IMR-90 (cell line): ENCODE measurements around the gene THAP12. TPM values are rescaled to one million over a fixed set of nuclear protein-coding genes. Genes with fewer than 3 reads are reported as not detected.

ENCODE experiments used
- ATAC-seq: fragments of 200-7000 bp; cut with Tn5 transposase; 2 replicates; pipeline ENCODE4 v1.9.1; 2020; ENCODE audit warnings: low read depth, mild to moderate bottlenecking, moderate library complexity
- BruUV-seq: library from RNA; stranded (reverse); fragments of 400-500 nt; replicated peaks from 2 replicates; lab custom pipeline; 2021; lab: Mats Ljungman, UMichigan
- CTCF ChIA-PET: fragments of 300-600 bp; formaldehyde crosslinking; extraction: SDS; loops from one replicate; lab custom pipeline; 2021; ENCODE audit warnings: antibody characterized with exemption; lab: Yijun Ruan, JAX
- POLR2A ChIA-PET: fragments of 300-600 bp; sonication (Branson Sonifier 250); formaldehyde crosslinking; loops from one replicate; lab custom pipeline; 2022; ENCODE audit warnings: antibody characterized with exemption; ENCODE audit not compliant: unreplicated experiment; lab: Charles Lee
- DNase-seq: peaks from one replicate; pipeline ENCODE4 v3.0.0; 2013
- H2AFZ ChIP-seq: replicated peaks from 2 replicates; pipeline ENCODE3; 2013; ENCODE audit warnings: low read length, mild to moderate bottlenecking; ENCODE audit not compliant: poor library complexity
- H2AK5ac ChIP-seq: 2 replicates; pipeline ENCODE4 v1.6.1; 2013; ENCODE audit warnings: low read depth, low read length, inconsistent platforms
- H2AK9ac ChIP-seq: replicated peaks from 2 replicates; pipeline ENCODE3; 2013; ENCODE audit warnings: mild to moderate bottlenecking, low read depth, low read length, moderate library complexity; ENCODE audit not compliant: poor library complexity
- H2BK120ac ChIP-seq: 2 replicates; pipeline ENCODE4 v1.6.1; 2013; ENCODE audit warnings: low read depth, low read length, inconsistent platforms
- H2BK15ac ChIP-seq: 3 replicates; pipeline ENCODE4 v1.6.1; 2013; ENCODE audit warnings: low read depth, low read length, inconsistent platforms
- H2BK20ac ChIP-seq: 2 replicates; pipeline ENCODE4 v1.6.1; 2013; ENCODE audit warnings: low read depth, mild to moderate bottlenecking, inconsistent platforms, low read length, moderate library complexity
- H2BK5ac ChIP-seq: 2 replicates; pipeline ENCODE4 v1.6.1; 2013; ENCODE audit warnings: mild to moderate bottlenecking, low read depth, low read length, inconsistent platforms; ENCODE audit not compliant: poor library complexity, severe bottlenecking
- H3K14ac ChIP-seq: replicated peaks from 2 replicates; pipeline ENCODE4 v1.6.1; 2013; ENCODE audit warnings: low read depth, low read length, inconsistent platforms
- H3K18ac ChIP-seq: 2 replicates; pipeline ENCODE4 v1.6.1; 2013; ENCODE audit warnings: low read depth, low read length, control low read depth
- H3K23ac ChIP-seq: 2 replicates; pipeline ENCODE4 v1.6.1; 2013; ENCODE audit warnings: low read depth, low read length, inconsistent platforms
- H3K27ac ChIP-seq: 2 replicates; pipeline ENCODE4 v1.5.1; 2013; ENCODE audit warnings: mild to moderate bottlenecking, control low read depth, low read length; ENCODE audit not compliant: insufficient read depth
- H3K27me3 ChIP-seq: 2 replicates; pipeline ENCODE4 v1.6.1; 2013; ENCODE audit warnings: low read length; ENCODE audit not compliant: control insufficient read depth, insufficient read depth
- H3K36me3 ChIP-seq: 2 replicates; pipeline ENCODE4 v1.6.1; 2013; ENCODE audit warnings: low read length, mixed read lengths; ENCODE audit not compliant: control insufficient read depth, insufficient read depth
- H3K4ac ChIP-seq: 2 replicates; pipeline ENCODE4 v1.6.1; 2013; ENCODE audit warnings: low read depth, low read length, inconsistent platforms
- H3K4me1 ChIP-seq: 2 replicates; pipeline ENCODE4 v1.6.1; 2013; ENCODE audit warnings: low read length, mixed read lengths; ENCODE audit not compliant: control insufficient read depth, insufficient read depth
- H3K4me2 ChIP-seq: 2 replicates; pipeline ENCODE4 v1.6.1; 2013; ENCODE audit warnings: low read depth, mild to moderate bottlenecking, control low read depth, low read length, moderate library complexity
- H3K4me3 ChIP-seq: 2 replicates; pipeline ENCODE4 v1.5.1; 2013; ENCODE audit warnings: low read depth, mild to moderate bottlenecking, control low read depth, low read length, moderate library complexity; ENCODE audit not compliant: insufficient read depth
- H3K56ac ChIP-seq: 2 replicates; pipeline ENCODE4 v1.6.1; 2013; ENCODE audit warnings: low read length, inconsistent platforms; ENCODE audit not compliant: insufficient read depth; ENCODE audit errors: extremely low read depth
- H3K79me1 ChIP-seq, 2 experiments: 2 replicates each; pipeline ENCODE4 v1.6.1; 2013; ENCODE audit warnings: low read length in 2 of 2, inconsistent platforms in 1 of 2, low read depth in 1 of 2
- H3K9ac ChIP-seq: 2 replicates; pipeline ENCODE4 v1.6.1; 2013; ENCODE audit warnings: low read depth, low read length, control low read depth
- H3K9me1 ChIP-seq: 2 replicates; pipeline ENCODE4 v1.6.1; 2013; ENCODE audit warnings: low read length, inconsistent platforms; ENCODE audit not compliant: insufficient read depth
- H3K9me3 ChIP-seq: 2 replicates; pipeline ENCODE4 v1.6.1; 2013; ENCODE audit warnings: low read length; ENCODE audit not compliant: control insufficient read depth, insufficient read depth
- H4K20me1 ChIP-seq: 2 replicates; pipeline ENCODE4 v1.6.1; 2013; ENCODE audit warnings: low read length, inconsistent platforms; ENCODE audit not compliant: insufficient read depth
- H4K5ac ChIP-seq: 2 replicates; pipeline ENCODE4 v1.6.1; 2013; ENCODE audit warnings: mild to moderate bottlenecking, low read depth, low read length, control low read depth
- H4K8ac ChIP-seq, 2 experiments: 2 replicates each; pipeline ENCODE4 v1.6.1; 2013; ENCODE audit warnings: low read depth in 2 of 2, low read length in 2 of 2, control low read depth in 1 of 2, inconsistent platforms in 1 of 2
- H4K91ac ChIP-seq: 2 replicates; pipeline ENCODE4 v1.6.1; 2013; ENCODE audit warnings: low read depth, low read length, inconsistent platforms; ENCODE audit not compliant: insufficient read depth
- CEBPB ChIP-seq: IDR thresholded peaks from 2 replicates; pipeline ENCODE4 v1.6.1; 2012; ENCODE audit warnings: low read depth, low read length, improper control_type of control experiment
- CHD1 ChIP-seq: IDR thresholded peaks from 2 replicates; pipeline ENCODE4 v1.6.1; 2012; ENCODE audit warnings: low read depth, low read length, improper control_type of control experiment
- FOS ChIP-seq: fragments of 150-350 bp; IDR thresholded peaks from 2 replicates; pipeline ENCODE4 v1.6.1; 2016; ENCODE audit warnings: low read depth, low read length
- MAFK ChIP-seq: IDR thresholded peaks from 2 replicates; pipeline ENCODE4 v1.6.1; 2012; ENCODE audit warnings: low read depth, low read length, improper control_type of control experiment
- MAZ ChIP-seq: IDR thresholded peaks from 2 replicates; pipeline ENCODE4 v1.6.1; 2012; ENCODE audit warnings: low read depth, mild to moderate bottlenecking, low read length, improper control_type of control experiment, moderate library complexity, borderline replicate concordance
- MXI1 ChIP-seq: IDR thresholded peaks from 2 replicates; pipeline ENCODE4 v1.6.1; 2012; ENCODE audit warnings: low read depth, mild to moderate bottlenecking, low read length, moderate library complexity, borderline replicate concordance
- NFE2L2 ChIP-seq: fragments of 150-350 bp; IDR thresholded peaks from 2 replicates; pipeline ENCODE4 v1.6.1; 2016; ENCODE audit warnings: low read depth, mild to moderate bottlenecking, low read length
- POLR2A ChIP-seq: IDR thresholded peaks from 2 replicates; pipeline ENCODE4 v1.6.1; 2012; ENCODE audit warnings: mild to moderate bottlenecking, low read depth, low read length
- RFX5 ChIP-seq: IDR thresholded peaks from 2 replicates; pipeline ENCODE4 v1.8.0; 2012; ENCODE audit warnings: low read depth, mild to moderate bottlenecking, low read length, moderate library complexity
- SMC3 ChIP-seq: fragments of 150-350 bp; IDR thresholded peaks from 2 replicates; pipeline ENCODE4 v1.6.1; 2016; ENCODE audit warnings: low read depth, mild to moderate bottlenecking, antibody characterized with exemption, low read length, moderate library complexity
- WGBS, 2 experiments: methylation state at CpG; one replicate each; pipeline versions ENCODE4 v1.1.5 to v1.1.7; 2013; ENCODE audit warnings: missing lambda C conversion rate in 2 of 2; ENCODE audit not compliant: insufficient read length in 1 of 2; ENCODE audit errors: extremely low coverage in 2 of 2; 5-methylcytosine and 5-hydroxymethylcytosine counted together
- dilution Hi-C: fragments of 300-500 bp; cut with HindIII; formaldehyde crosslinking; loops from one replicate; pipeline ENCODE4 v1.14.3; 2018; ENCODE audit warnings: low sequenced_read_pairs; ENCODE audit not compliant: unreplicated experiment
- in situ Hi-C: fragments of 300-500 bp; cut with MboI; formaldehyde crosslinking; loops from 3 replicates; pipeline ENCODE4 v1.14.3; 2019; ENCODE audit warnings: low sequenced_read_pairs, inconsistent platforms, mixed read lengths
- intact Hi-C: fragments of 100-400 bp; cut with micrococcal nuclease; formaldehyde crosslinking; loops from 2 replicates; pipeline ENCODE4 v1.10.0; 2022
- polyA plus RNA-seq, 3 experiments: library from polyadenylated mRNA; depleted of rRNA; stranded (reverse); fragments of >200 nt; gene quantifications; 2 replicates each; pipeline ENCODE4 v1.2.3, GENCODE V29; 2012; ENCODE audit warnings: low replicate concordance in 1 of 3
- total RNA-seq: library from RNA; depleted of rRNA; stranded (reverse); fragments of >200 nt; gene quantifications from 2 replicates; pipeline ENCODE4 v1.2.3, GENCODE V29; 2012
- TF ChIP-seq, protein P1 (sequence below): fragments of 150-350 bp; IDR thresholded peaks from 2 replicates; pipeline ENCODE4 v1.6.1; 2016; ENCODE audit warnings: low read depth, mild to moderate bottlenecking, low read length, moderate library complexity, borderline replicate concordance
- TF ChIP-seq, protein P2 (sequence below): fragments of 150-350 bp; IDR thresholded peaks from 2 replicates; pipeline ENCODE4 v1.6.1; 2017; ENCODE audit warnings: mild to moderate bottlenecking, antibody characterized with exemption, low read length, low read depth

THAP12 gene
- total and polyA plus RNA-seq, 2 of the 4 experiments (the other 2 are of a cell fraction) = 25.1 to 27.3 TPM

DNA sequence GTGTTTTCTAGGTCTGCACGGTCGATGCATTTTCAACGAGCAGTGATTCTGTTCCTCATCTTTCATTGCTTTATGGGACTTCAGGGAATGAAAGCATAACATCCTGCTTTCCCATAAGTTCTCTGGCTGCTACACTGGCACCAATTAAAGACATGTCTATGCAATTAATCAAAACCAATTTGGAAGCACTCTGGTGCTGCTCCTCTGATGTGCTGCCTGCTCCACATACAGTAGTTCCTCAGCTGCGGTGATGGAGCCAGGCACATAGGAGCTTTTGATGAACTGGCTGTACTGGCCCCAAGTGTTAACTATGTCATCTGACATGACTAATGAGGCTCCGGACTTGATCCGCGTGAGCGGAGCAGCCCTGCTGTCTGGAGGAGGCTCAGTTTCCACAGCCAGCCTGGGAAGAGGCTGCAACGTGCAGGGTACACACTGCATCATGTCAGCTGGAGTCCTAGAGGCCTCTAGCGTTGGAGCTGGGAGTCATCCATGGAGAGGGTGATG is 30.0 kb upstream of the THAP12 start:
- no peak overlapping the region for H4K91ac ChIP-seq
- no peak overlapping the region for H2AK9ac ChIP-seq
- no peak overlapping the region for H2BK120ac ChIP-seq
- WGBS, 2 experiments = no CpG with 5 or more reads among the region's 10 CpGs
- no peak overlapping the region for H3K56ac ChIP-seq
- no peak overlapping the region for H3K4me3 ChIP-seq
- no peak overlapping the region for H3K4ac ChIP-seq
- in situ Hi-C loops (no loop called here), dilution Hi-C loops (no loop called here), intact Hi-C loops (no loop called here)
- H3K18ac ChIP-seq = no peak overlapping the region
- POLR2A ChIA-PET = no interaction called here
- H2AK5ac ChIP-seq = no peak overlapping the region
- H3K27me3 ChIP-seq = peaks cover 38% of the 10 kb centered on the region
- no peak overlapping the region for H4K5ac ChIP-seq
- H3K14ac ChIP-seq = no peak overlapping the region
- H2BK5ac ChIP-seq = no peak overlapping the region
- BruUV-seq = no TSS peak
- DNase-seq (no peak), ATAC-seq (no peak)
- H2BK15ac ChIP-seq = no peak overlapping the region
- no peak overlapping the region for H2BK20ac ChIP-seq
- H3K9me1 ChIP-seq = peaks cover 3% of the 10 kb centered on the region; the same call in 1 of the 2 replicates
- H3K9ac ChIP-seq = no peak overlapping the region
- no peaks in the 10 kb centered on the region for H3K9me3 ChIP-seq
- H3K23ac ChIP-seq = no peak overlapping the region
- CTCF ChIA-PET = interaction anchor here (0.9 kb wide), 1 partner anchor 32 kb away, joined by 3 read pairs; no protein-coding TSS in a partner anchor
- no peak overlapping the region for H3K4me2 ChIP-seq
- no peak overlapping the region for H2AFZ ChIP-seq
- TF ChIP-seq RFX5 = no peak
- TF ChIP-seq POLR2A = no peak
- TF ChIP-seq, protein P1, sequence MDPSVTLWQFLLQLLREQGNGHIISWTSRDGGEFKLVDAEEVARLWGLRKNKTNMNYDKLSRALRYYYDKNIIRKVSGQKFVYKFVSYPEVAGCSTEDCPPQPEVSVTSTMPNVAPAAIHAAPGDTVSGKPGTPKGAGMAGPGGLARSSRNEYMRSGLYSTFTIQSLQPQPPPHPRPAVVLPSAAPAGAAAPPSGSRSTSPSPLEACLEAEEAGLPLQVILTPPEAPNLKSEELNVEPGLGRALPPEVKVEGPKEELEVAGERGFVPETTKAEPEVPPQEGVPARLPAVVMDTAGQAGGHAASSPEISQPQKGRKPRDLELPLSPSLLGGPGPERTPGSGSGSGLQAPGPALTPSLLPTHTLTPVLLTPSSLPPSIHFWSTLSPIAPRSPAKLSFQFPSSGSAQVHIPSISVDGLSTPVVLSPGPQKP = no peak
- TF ChIP-seq SMC3 = no peak
- no peak for TF ChIP-seq MAFK
- no peak for TF ChIP-seq MXI1
- TF ChIP-seq, protein P2, sequence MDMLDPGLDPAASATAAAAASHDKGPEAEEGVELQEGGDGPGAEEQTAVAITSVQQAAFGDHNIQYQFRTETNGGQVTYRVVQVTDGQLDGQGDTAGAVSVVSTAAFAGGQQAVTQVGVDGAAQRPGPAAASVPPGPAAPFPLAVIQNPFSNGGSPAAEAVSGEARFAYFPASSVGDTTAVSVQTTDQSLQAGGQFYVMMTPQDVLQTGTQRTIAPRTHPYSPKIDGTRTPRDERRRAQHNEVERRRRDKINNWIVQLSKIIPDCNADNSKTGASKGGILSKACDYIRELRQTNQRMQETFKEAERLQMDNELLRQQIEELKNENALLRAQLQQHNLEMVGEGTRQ = no peak
- no peak for TF ChIP-seq MAZ
- TF ChIP-seq NFE2L2 = no peak
- TF ChIP-seq CEBPB = no peak
- no peak for TF ChIP-seq CHD1
- no peak for TF ChIP-seq FOS
- H3K27ac ChIP-seq = no peak overlapping the region
- no peaks in the 10 kb centered on the region for H3K36me3 ChIP-seq
- no peak overlapping the region for H4K8ac ChIP-seq
- H3K79me1 ChIP-seq = no peaks in the 10 kb centered on the region
- no peaks in the 10 kb centered on the region for H3K4me1 ChIP-seq
- H4K20me1 ChIP-seq = no peaks in the 10 kb centered on the region
